Endothelial cell of umbilical vein (primary cell): Measurements from ENCODE around the gene IL15. TPM values are rescaled to one million over a fixed set of nuclear protein-coding genes. Genes with fewer than 3 reads are reported as not detected.

Experiments used
- BruUV-seq: library from RNA; stranded (reverse); fragments of 400-500 nt; replicated peaks from 2 replicates; lab custom pipeline; 2021; lab: Mats Ljungman, UMichigan
- CTCF ChIA-PET: fragments of 300-600, 350-600 bp; sonication (Branson Sonifier 250); formaldehyde crosslinking; loops from one replicate; lab custom pipeline; 2021; ENCODE audit warnings: antibody characterized with exemption, inconsistent platforms; lab: Charles Lee
- POLR2A ChIA-PET: fragments of 300-600, 350-600 bp; sonication (Branson Sonifier 250); formaldehyde crosslinking; loops from one replicate; lab custom pipeline; 2021; ENCODE audit warnings: antibody characterized with exemption, inconsistent platforms; lab: Charles Lee
- DNase-seq: peaks from one replicate; pipeline ENCODE4 v3.0.0-alpha.2; 2011; ENCODE audit warnings: low read depth, low spot score
- FAIRE-seq: peaks from 2 replicates; lab custom pipeline; 2011; peaks lifted over from hg19 to GRCh38; lab: Jason Lieb, UNC
- H2AFZ ChIP-seq: 2 replicates; pipeline ENCODE4 v1.6.0; 2012; ENCODE audit warnings: low read depth, low read length, control low read depth, inconsistent platforms
- H3K27ac ChIP-seq: 2 replicates; pipeline ENCODE4 v1.5.1; 2011; ENCODE audit warnings: low read depth, mild to moderate bottlenecking, control low read depth, low read length, moderate library complexity; ENCODE audit not compliant: insufficient read depth
- H3K27me3 ChIP-seq, 2 experiments: 2 replicates each; pipeline versions ENCODE4 v1.6.0 to v1.6.1; 2011; ENCODE audit warnings: low read length in 2 of 2, mixed read lengths in 1 of 2; ENCODE audit not compliant: control insufficient read depth in 2 of 2, insufficient read depth in 2 of 2
- H3K36me3 ChIP-seq, 2 experiments: 2 replicates in 1 of 2; 3 replicates in 1 of 2; pipeline ENCODE4 v1.5.1; 2011; ENCODE audit warnings: low read length in 2 of 2, mild to moderate bottlenecking in 1 of 2, moderate library complexity in 1 of 2; ENCODE audit not compliant: control insufficient read depth in 2 of 2, insufficient read depth in 2 of 2; ENCODE audit errors: extremely low read depth in 1 of 2
- H3K4me1 ChIP-seq: 3 replicates; pipeline ENCODE4 v1.5.1; 2011; ENCODE audit warnings: mild to moderate bottlenecking, low read length; ENCODE audit not compliant: control insufficient read depth, insufficient read depth; ENCODE audit errors: extremely low read depth
- H3K4me2 ChIP-seq: 2 replicates; pipeline ENCODE4 v1.6.1; 2011; ENCODE audit warnings: low read length, control low read depth, mixed read lengths; ENCODE audit not compliant: insufficient read depth
- H3K4me3 ChIP-seq, 3 experiments: fragments of 200-600 bp in 1 of 3; sonication (generic), shearing (Covaris generic) in 1 of 3; replicated peaks in 1 of 3; 2 replicates each; pipeline ENCODE4 v1.5.1; 2011 to 2016; ENCODE audit warnings: control low read depth in 3 of 3, low read length in 3 of 3, mild to moderate bottlenecking in 2 of 3, inconsistent platforms in 1 of 3, low read depth in 1 of 3, moderate library complexity in 1 of 3; ENCODE audit not compliant: insufficient read depth in 1 of 3
- H3K79me2 ChIP-seq: 2 replicates; pipeline ENCODE4 v1.6.0; 2012; ENCODE audit warnings: low read length, inconsistent platforms; ENCODE audit not compliant: control insufficient read depth, insufficient read depth
- H3K9ac ChIP-seq: replicated peaks from 2 replicates; pipeline ENCODE3; 2011; ENCODE audit warnings: low read length, control low read depth; ENCODE audit not compliant: insufficient read depth; ENCODE audit errors: extremely low read depth
- H3K9me1 ChIP-seq: replicated peaks from 3 replicates; pipeline ENCODE4 v1.6.0; 2011; ENCODE audit warnings: mild to moderate bottlenecking, low read length; ENCODE audit not compliant: control insufficient read depth, insufficient read depth; ENCODE audit errors: extremely low read depth
- H3K9me3 ChIP-seq: replicated peaks from 2 replicates; pipeline ENCODE4 v1.5.1; 2012; ENCODE audit warnings: low read length, inconsistent platforms; ENCODE audit not compliant: control insufficient read depth, insufficient read depth
- H4K20me1 ChIP-seq: replicated peaks from 2 replicates; pipeline ENCODE3; 2011; ENCODE audit warnings: mild to moderate bottlenecking, low read length; ENCODE audit not compliant: control insufficient read depth, insufficient read depth; ENCODE audit errors: extremely low read depth
- CTCF ChIP-seq, 2 donors: IDR thresholded peaks; 1 replicate in 1 of 2; 2 replicates in 1 of 2; pipeline ENCODE4 v1.5.1; 2011; ENCODE audit warnings: low read length in 2 of 2, mild to moderate bottlenecking in 2 of 2, moderate library complexity in 2 of 2, control low read depth in 1 of 2, inconsistent platforms in 1 of 2, low read depth in 1 of 2; ENCODE audit not compliant: insufficient read depth in 1 of 2; ENCODE audit errors: extremely low read depth in 1 of 2
- EZH2 ChIP-seq: IDR thresholded peaks from 2 replicates; pipeline ENCODE4 v1.6.1; 2012; ENCODE audit warnings: borderline replicate concordance, low read depth, mild to moderate bottlenecking, moderate library complexity, low read length, inconsistent platforms; ENCODE audit not compliant: severe bottlenecking
- FOS ChIP-seq: IDR thresholded peaks from 2 replicates; pipeline ENCODE4 v1.6.1; 2011; ENCODE audit warnings: mild to moderate bottlenecking, low read length, moderate library complexity, borderline replicate concordance; ENCODE audit not compliant: insufficient read depth
- GATA2 ChIP-seq: IDR thresholded peaks from 2 replicates; pipeline ENCODE4 v1.7.0; 2011; ENCODE audit warnings: low read depth, mild to moderate bottlenecking, moderate library complexity, mixed read lengths, low read length; ENCODE audit not compliant: insufficient read length, insufficient read depth
- JUN ChIP-seq: IDR thresholded peaks from 2 replicates; pipeline ENCODE4 v1.6.1; 2011; ENCODE audit warnings: borderline replicate concordance, low read depth; ENCODE audit not compliant: insufficient read length, insufficient read depth
- MAX ChIP-seq: IDR thresholded peaks from 2 replicates; pipeline ENCODE4 v1.6.1; 2011; ENCODE audit not compliant: insufficient read depth, insufficient read length
- MYC ChIP-seq: IDR thresholded peaks from one replicate; pipeline ENCODE4 v1.6.1; 2011; ENCODE audit warnings: mild to moderate bottlenecking, low read depth, low read length
- POLR2A ChIP-seq: IDR thresholded peaks from 2 replicates; pipeline ENCODE4 v1.6.1; 2012; ENCODE audit warnings: low read depth, mild to moderate bottlenecking, control low read depth, low read length
- POLR2AphosphoS5 ChIP-seq: IDR thresholded peaks from 2 replicates; pipeline ENCODE4 v1.6.1; 2012; ENCODE audit warnings: low read depth, mild to moderate bottlenecking, control low read depth, low read length, moderate library complexity; ENCODE audit not compliant: insufficient read depth
- dilution Hi-C: fragments of 300-500 bp; cut with MboI; formaldehyde crosslinking; loops from one replicate; pipeline ENCODE4 v1.15.0; 2019; ENCODE audit warnings: low sequenced_read_pairs; ENCODE audit not compliant: extremely low pct_ligation_motif_present
- intact Hi-C: fragments of 100-400 bp; cut with micrococcal nuclease; formaldehyde crosslinking; loops from one replicate; pipeline ENCODE4 v1.10.0; 2022
- polyA plus RNA-seq, 4 experiments: library from polyadenylated mRNA; depleted of rRNA in 3 of 4; stranded (reverse) in 3 of 4; unstranded in 1 of 4; fragments of >200 nt; gene quantifications; 2 replicates each; pipeline versions ENCODE4 v1.2.1 to v1.2.3, GENCODE V29; 2011 to 2012; ENCODE audit warnings: missing spikeins in 1 of 4
- total RNA-seq: library from RNA; stranded (reverse); gene quantifications from 2 replicates; pipeline ENCODE4 v1.2.3, GENCODE V29; 2021

Gene IL15
- total and polyA plus RNA-seq, 2 donors (not counting 3 experiments of a cell fraction or from before 2014, with no cell fraction given) = 3.0 to 3.1 TPM

GRCh38 chr4:141727420-141727819 lies 91.0 kb downstream of the IL15 start:
- CTCF ChIA-PET = no interaction called here
- dilution Hi-C loops (no loop called here), intact Hi-C loops (no loop called here)
- no peak overlapping the region for H3K4me2 ChIP-seq
- FAIRE-seq (no peak), DNase-seq (no peak)
- no peaks in the 10 kb centered on the region for H4K20me1 ChIP-seq
- H3K27me3 ChIP-seq = no peaks in the 10 kb centered on the region
- no peak overlapping the region for H2AFZ ChIP-seq
- no peaks in the 10 kb centered on the region for H3K4me1 ChIP-seq
- no peak overlapping the region for H3K4me3 ChIP-seq
- H3K9me1 ChIP-seq = no peaks in the 10 kb centered on the region
- H3K9me3 ChIP-seq = no peaks in the 10 kb centered on the region
- TF ChIP-seq POLR2A = no peak
- BruUV-seq = no TSS peak
- POLR2A ChIA-PET = no interaction called here
- H3K9ac ChIP-seq = no peak overlapping the region
- H3K36me3 ChIP-seq = no peaks in the 10 kb centered on the region
- no peak overlapping the region for H3K27ac ChIP-seq
- no peaks in the 10 kb centered on the region for H3K79me2 ChIP-seq

GRCh38 chr4:141730805-141731204 lies 94.4 kb downstream of the IL15 start:
- no peaks in the 10 kb centered on the region for H3K27me3 ChIP-seq
- H3K27ac ChIP-seq = no peak overlapping the region
- dilution Hi-C loops (no loop called here), intact Hi-C loops (no loop called here)
- FAIRE-seq = no peak
- H3K4me1 ChIP-seq = no peaks in the 10 kb centered on the region
- no peak overlapping the region for H2AFZ ChIP-seq
- no peaks in the 10 kb centered on the region for H3K36me3 ChIP-seq
- no peak overlapping the region for H3K9ac ChIP-seq
- no peak overlapping the region for H3K4me3 ChIP-seq
- DNase-seq = no peak
- H3K9me1 ChIP-seq = no peaks in the 10 kb centered on the region
- no peaks in the 10 kb centered on the region for H3K79me2 ChIP-seq
- H4K20me1 ChIP-seq = no peaks in the 10 kb centered on the region
- BruUV-seq = no TSS peak
- H3K4me2 ChIP-seq = no peak overlapping the region
- no peaks in the 10 kb centered on the region for H3K9me3 ChIP-seq
- CTCF ChIA-PET = interaction anchor here (1.2 kb wide), 1 partner anchor 28 kb away, joined by 3 read pairs; no protein-coding TSS in a partner anchor
- POLR2A ChIA-PET = no interaction called here
- TF ChIP-seq MYC (no peak), MAX (no peak), GATA2 (no peak), POLR2AphosphoS5 (no peak), POLR2A (no peak), CTCF (IDR thresholded peaks at IDR 0.05; ENCODE audit: extremely low read depth in 1 of 2, insufficient read depth in 1 of 2, low read depth in 1 of 2, low read length in 2 of 2) (no peak), FOS (no peak), JUN (no peak), EZH2 (no peak)
